ENCODE results near the gene RIC3. TPM values are rescaled to one million over a fixed set of nuclear protein-coding genes. Genes with fewer than 3 reads are reported as not detected.
"Not testable (repeated sequence)": the region's sequence is repeated elsewhere in the genome, so short reads cannot be mapped to it uniquely, and the experiment has no call there.

The RIC3 gene
- total and polyA plus RNA-seq, 7 donors, result 0.46 to 8.4 (median 3.4) TPM

DNA sequence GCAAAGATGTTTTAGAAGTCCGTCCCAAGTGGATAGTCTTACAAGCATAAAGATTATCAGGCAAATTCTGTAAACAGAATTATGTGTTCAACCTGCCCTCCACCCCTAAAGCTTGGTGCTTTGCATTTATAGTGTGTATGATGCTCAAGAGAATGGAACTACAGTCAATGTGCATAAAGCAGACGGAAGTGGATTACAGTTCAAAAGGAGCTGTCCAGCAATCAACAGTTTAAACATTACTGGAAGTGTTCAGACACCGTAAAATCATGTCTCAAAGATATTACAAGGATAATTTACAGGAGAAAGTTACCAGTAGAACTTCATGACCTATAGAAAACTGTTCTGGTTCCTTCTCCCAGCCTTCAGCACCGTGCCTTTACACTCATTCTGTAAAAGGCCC lies 1.0 kb downstream of the RIC3 start:
- peaks cover 0 to 13% (median 0%) of the 10 kb centered on the region in 3 donors for H3K27me3 ChIP-seq (ENCODE audit: insufficient read depth in 3 of 3, low read length in 2 of 3)
- WGBS, 3 donors, result 43 to 47% (median 47%) methylated on average over 4 of the region's 4 CpGs
- DNase-seq (no peak), ATAC-seq (no peak)
- no peak overlapping the region for H3K27ac ChIP-seq
- H3K36me3 ChIP-seq (ENCODE audit: insufficient read depth in 1 of 2, low read depth in 1 of 2), result no peaks in the 10 kb centered on the region
- no peaks in the 10 kb centered on the region for H3K4me1 ChIP-seq
- intact Hi-C loops (cut with DNase I), result no loop called here
- no peaks in the 10 kb centered on the region for H3K9me3 ChIP-seq
- peak overlapping the region; percentile 88 for H3K4me3 ChIP-seq
- TF ChIP-seq, protein P1, sequence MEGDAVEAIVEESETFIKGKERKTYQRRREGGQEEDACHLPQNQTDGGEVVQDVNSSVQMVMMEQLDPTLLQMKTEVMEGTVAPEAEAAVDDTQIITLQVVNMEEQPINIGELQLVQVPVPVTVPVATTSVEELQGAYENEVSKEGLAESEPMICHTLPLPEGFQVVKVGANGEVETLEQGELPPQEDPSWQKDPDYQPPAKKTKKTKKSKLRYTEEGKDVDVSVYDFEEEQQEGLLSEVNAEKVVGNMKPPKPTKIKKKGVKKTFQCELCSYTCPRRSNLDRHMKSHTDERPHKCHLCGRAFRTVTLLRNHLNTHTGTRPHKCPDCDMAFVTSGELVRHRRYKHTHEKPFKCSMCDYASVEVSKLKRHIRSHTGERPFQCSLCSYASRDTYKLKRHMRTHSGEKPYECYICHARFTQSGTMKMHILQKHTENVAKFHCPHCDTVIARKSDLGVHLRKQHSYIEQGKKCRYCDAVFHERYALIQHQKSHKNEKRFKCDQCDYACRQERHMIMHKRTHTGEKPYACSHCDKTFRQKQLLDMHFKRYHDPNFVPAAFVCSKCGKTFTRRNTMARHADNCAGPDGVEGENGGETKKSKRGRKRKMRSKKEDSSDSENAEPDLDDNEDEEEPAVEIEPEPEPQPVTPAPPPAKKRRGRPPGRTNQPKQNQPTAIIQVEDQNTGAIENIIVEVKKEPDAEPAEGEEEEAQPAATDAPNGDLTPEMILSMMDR (IDR thresholded peaks at IDR 0.05), result no peak

DNA sequence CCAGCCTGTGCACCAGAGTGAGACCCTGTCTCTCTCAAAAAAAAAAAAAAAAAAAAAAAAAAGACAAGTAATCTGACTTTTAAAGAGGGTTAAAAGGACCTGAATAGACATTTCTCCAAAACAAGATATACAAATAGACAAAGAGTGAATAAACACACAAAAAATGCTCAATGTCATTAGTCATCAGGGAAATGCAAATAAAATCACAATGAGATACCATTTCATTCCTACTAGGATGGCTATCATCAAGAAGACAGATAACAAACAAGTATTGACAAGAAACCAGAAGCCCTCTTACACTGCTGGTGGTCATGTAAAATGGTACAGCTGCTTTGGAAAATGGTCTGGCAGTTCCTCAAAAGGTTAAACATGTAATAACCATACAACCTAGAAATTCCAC lies 4.1 kb downstream of the RIC3 start:
- intact Hi-C loops (cut with DNase I), result no loop called here
- TF ChIP-seq, protein P1 (IDR thresholded peaks at IDR 0.05), result no peak

DNA sequence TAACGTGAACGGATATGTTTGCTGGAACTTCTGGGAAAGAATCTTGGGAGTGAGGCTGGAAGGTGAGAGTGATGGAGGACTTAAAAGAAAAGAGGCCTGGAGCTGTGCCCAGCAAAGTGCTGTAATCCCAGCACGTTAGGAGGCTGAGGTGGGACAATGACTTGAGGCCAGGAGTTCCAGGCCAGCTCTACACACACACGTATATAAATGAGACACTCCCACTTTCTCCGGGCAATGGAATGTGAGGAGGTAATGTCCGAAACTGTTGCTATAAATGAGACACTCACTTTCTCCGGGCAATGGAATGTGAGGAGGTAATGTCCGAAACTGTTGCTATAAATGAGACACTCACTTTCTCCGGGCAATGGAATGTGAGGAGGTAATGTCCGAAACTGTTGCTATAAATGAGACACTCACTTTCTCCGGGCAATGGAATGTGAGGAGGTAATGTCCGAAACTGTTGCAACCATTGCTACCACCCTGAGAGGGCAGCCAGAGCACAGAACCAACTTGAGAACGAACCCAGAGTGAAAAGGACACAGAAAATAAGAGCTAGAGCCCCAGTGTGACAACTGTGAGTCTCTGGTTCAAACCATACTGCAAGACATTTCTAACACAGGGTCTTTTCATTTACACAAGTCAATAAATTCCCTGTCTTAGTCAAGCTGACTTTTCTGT lies 7.1 kb downstream of the RIC3 start:
- H3K9me3 ChIP-seq; H3K36me3 ChIP-seq (ENCODE audit: insufficient read depth in 1 of 2, low read depth in 1 of 2); H3K27me3 ChIP-seq (ENCODE audit: insufficient read depth in 3 of 3, low read length in 2 of 3); H3K27ac ChIP-seq; intact Hi-C loops (cut with DNase I); DNase-seq; H3K4me1 ChIP-seq; H3K4me3 ChIP-seq: not testable (repeated sequence)
- peak in 2 of 4 donors; percentile 70 to 84 for ATAC-seq
- 38 to 70% (median 48%) methylated on average over 9 to 11 of the region's 13 CpGs for WGBS, 3 donors

More for the DNA sequence above, 4.1 kb downstream of the RIC3 start:
- Histone ChIP-seq H3K9me3 (no peaks in the 10 kb centered on the region), H3K27me3 (ENCODE audit: insufficient read depth in 3 of 3, low read length in 2 of 3) (peaks cover 0 to 4% (median 0%) of the 10 kb centered on the region in 3 donors), H3K4me1 (no peaks in the 10 kb centered on the region), H3K36me3 (ENCODE audit: insufficient read depth in 1 of 2, low read depth in 1 of 2) (no peaks in the 10 kb centered on the region), H3K27ac (no peak overlapping the region), H3K4me3 (no peak overlapping the region)
- ATAC-seq (no peak), DNase-seq (no peak)

DNA sequence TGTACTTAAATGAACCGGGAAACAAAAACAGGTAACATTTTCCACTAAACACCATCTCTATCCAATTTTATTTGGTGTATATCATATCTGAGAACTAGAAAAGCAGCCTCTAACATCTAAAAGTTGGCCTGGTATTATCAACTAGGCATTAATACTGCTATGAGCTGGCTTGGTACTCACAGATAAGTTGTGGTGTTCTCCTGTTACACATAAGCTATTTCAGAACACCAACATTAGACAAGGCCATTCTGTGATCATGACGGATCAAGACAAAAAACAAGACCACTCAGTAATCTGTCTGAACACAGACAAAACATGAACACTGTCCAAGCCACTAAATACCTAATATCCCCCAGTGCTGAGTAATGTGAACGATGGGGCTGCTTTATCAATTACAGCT lies 11.9 kb downstream of the RIC3 start:
- H3K9me3 ChIP-seq, result no peaks in the 10 kb centered on the region
- TF ChIP-seq, protein P1 (IDR thresholded peaks at IDR 0.05), result no peak
- ATAC-seq, result peak; percentile 70 to 90 (median 73)
- no peak for DNase-seq
- H3K4me1 ChIP-seq, result peaks cover 16% of the 10 kb centered on the region
- H3K27ac ChIP-seq, result peak overlapping the region; percentile 37
- no peak overlapping the region for H3K4me3 ChIP-seq
- WGBS, 3 donors, result 47 to 70% (median 52%) methylated on average over 3 of the region's 3 CpGs
- no peaks in the 10 kb centered on the region for H3K36me3 ChIP-seq (ENCODE audit: insufficient read depth in 1 of 2, low read depth in 1 of 2)
- intact Hi-C loops (cut with DNase I), result no loop called here
- no peaks in the 10 kb centered on the region for H3K27me3 ChIP-seq (ENCODE audit: insufficient read depth in 3 of 3, low read length in 2 of 3)

DNA sequence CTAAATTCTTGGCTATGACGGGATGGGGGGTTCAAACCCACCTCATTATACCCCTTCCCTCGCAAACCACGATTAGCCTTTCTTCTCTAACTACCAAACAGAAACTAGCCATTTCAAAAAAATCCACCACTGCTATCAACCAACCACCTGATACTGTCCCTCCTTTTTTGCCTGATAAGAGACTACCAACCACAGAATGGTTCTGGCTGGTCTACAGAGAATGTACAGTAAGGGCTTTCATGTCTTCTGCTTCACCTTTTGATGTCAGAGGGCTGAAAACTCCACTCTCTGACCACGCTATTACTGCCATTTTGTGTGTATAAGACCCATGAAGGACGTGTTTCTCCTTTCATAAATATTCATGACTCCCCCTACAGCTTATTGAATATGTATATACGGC lies 19.1 kb downstream of the RIC3 start:
- H3K9me3 ChIP-seq, result no peaks in the 10 kb centered on the region
- ATAC-seq (no peak), DNase-seq (no peak)
- TF ChIP-seq, protein P1 (IDR thresholded peaks at IDR 0.05), result no peak
- H3K27ac ChIP-seq, result no peak overlapping the region
- no peak overlapping the region for H3K4me3 ChIP-seq
- 82 to 85% (median 84%) methylated on average over 6 of the region's 6 CpGs for WGBS, 3 donors
- intact Hi-C loops (cut with DNase I), result no loop called here
- H3K27me3 ChIP-seq (ENCODE audit: insufficient read depth in 3 of 3, low read length in 2 of 3), result no peaks in the 10 kb centered on the region
- H3K4me1 ChIP-seq, result peaks cover 4% of the 10 kb centered on the region
- H3K36me3 ChIP-seq (ENCODE audit: insufficient read depth in 1 of 2, low read depth in 1 of 2), result no peaks in the 10 kb centered on the region

Measured in psoas muscle (tissue), 8 donors.